NCI-H2081 (cell line): Measurements from ENCODE around the gene ZBED2.
A peak's percentile ranks its signal among the peaks of the same experiment; 100 is the strongest.
"Not testable (repeated sequence)": the region's sequence is repeated elsewhere in the genome, so short reads cannot be mapped to it uniquely, and the experiment has no call there.

Experiments
- DNase-seq, 2 experiments: peaks; one replicate each; lab custom pipeline; 2025; lab: John Stamatoyannopoulos, UW

Gene ZBED2, protein sequence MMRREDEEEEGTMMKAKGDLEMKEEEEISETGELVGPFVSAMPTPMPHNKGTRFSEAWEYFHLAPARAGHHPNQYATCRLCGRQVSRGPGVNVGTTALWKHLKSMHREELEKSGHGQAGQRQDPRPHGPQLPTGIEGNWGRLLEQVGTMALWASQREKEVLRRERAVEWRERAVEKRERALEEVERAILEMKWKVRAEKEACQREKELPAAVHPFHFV

DNA sequence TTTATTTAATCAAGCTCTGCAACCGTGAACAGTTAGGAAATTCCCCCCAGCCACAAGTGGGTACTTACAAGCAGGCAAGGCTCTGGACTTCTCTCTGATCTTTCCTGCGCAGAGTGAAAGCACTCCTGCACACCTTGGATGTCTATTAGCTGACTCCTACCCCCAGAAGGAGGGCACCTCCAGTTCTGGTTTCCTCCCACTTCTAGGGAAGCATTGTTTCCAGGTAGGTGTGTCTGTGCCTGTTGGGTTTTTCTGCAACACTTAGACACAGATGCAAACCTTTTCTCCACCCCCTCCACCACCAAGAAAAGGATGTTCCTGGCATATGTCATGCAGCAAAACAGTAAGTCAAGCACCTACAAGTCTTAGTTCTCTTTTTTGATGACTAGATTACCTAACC is at the start of gene ZBED2:
Gene ZBED2 (minus strand): TSS at position 115 of the 400 bp plus-strand sequence. CDS start 1,145 bp downstream, outside the sequence.
- no peak for DNase-seq

DNA sequence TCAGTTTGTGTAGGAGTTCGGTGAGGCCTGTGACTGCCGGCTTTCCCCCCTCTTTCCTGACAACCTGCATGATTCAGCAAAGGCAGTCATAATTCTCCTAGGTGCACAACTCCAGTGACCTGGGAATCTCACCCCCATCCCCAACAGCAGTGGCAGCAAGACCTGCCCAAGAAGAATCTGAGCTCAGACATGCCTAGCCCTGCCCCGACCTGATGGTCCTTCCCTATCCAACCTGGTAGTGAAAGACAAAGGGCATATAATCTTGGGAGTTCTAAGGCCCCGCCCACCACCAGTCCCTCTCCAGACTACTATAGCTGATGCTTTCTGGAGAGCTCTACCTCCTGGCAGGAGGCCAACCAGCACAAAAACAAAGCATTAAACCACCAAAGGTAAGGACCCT is 44.2 kb upstream of the ZBED2 start:
- DNase-seq: no peak

GRCh38 chr3:111636366-111636885 is 41.3 kb upstream of the ZBED2 start:
- peak in 1 of 2 experiments; percentile 7 for DNase-seq

DNA sequence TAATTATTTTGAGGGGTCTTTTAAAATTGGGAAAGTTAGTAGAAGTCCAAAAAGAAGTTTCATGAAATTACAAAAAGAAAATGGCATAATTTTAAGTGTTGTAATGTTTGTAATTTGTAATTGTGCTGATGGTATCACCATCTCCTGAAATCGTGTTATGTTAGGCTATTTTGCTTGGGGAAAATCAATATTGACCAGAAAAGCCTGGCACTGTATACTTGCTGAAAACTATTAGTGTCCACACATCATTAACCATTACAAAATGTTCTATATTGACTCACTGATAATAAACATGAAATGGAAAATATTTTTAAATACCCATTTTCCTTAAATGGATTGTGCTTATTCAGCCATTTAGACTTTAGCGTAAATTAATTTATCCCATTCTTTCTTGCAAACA is 40.3 kb upstream of the ZBED2 start:
- no peak for DNase-seq

GRCh38 chr3:111630638-111631037 is 35.5 kb upstream of the ZBED2 start:
- DNase-seq: not testable (repeated sequence)

- DNase-seq: not testable (repeated sequence)
Observed at GRCh38 chr3:111629018-111629417, 33.9 kb upstream of the ZBED2 start.

- no peak for DNase-seq
Observed at GRCh38 chr3:111627092-111627491, 31.9 kb upstream of the ZBED2 start.

DNA sequence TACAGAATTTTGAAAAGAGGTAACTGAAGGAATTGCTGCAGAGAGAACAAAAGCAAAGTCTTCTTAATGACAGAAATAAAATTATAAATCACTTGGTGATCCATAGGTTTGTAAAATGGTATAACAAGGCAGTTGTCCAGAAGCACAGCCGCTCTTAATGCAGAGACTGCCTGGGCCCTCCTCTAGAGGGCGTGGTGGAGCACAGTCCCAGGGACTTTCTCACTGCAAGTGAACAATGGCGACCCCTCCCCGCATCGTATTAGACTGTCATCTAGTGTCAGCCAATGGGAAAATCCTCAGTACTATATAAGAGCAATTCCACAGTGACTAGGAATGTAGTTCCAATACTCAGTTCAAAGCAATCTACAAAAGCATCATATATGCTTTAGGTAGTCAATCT is 26.4 kb upstream of the ZBED2 start:
- DNase-seq: peak in 1 of 2 experiments; percentile 19

GRCh38 chr3:111619833-111620232 is 24.7 kb upstream of the ZBED2 start:
- no peak for DNase-seq

GRCh38 chr3:111618945-111619344 is 23.8 kb upstream of the ZBED2 start:
- DNase-seq: no peak

DNA sequence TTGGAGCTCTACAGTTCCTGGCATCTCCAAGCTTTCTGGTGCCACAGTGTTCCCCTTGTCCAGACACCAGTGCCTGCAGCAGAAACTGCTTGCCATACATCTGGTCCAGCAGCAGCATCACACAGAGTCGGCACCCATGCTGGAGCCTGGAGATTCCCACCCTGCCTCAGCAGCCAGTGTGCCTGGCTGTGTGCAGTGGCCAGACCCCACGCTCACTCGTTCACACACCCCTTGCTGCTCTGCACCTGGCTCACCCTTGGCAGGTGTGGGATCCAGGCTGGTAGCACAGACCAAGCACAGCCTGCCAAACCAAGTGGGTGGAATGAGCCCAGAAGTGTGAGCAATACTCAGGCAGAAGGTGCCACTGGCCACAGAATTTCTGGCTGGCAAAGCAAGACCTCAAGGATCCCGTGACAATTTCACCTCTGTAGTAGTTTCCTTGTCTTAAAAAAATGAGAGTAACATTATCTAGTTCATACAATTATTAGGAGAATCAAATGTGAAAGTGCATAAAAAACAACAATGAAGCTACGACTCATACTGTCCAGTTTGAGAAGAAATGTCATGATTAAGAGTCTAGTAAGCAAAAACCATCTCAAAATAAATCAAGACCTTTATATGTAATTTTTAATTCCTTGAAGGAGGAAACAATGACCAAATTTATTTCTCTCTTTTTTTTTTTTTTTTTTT is 22.9 kb upstream of the ZBED2 start:
- no peak for DNase-seq

- DNase-seq: no peak
Observed at GRCh38 chr3:111617406-111617805, 22.3 kb upstream of the ZBED2 start.

- DNase-seq: no peak
Observed at GRCh38 chr3:111616417-111617105, 21.4 kb upstream of the ZBED2 start.

- no peak for DNase-seq
Observed at GRCh38 chr3:111615880-111616279, 20.7 kb upstream of the ZBED2 start.

DNA sequence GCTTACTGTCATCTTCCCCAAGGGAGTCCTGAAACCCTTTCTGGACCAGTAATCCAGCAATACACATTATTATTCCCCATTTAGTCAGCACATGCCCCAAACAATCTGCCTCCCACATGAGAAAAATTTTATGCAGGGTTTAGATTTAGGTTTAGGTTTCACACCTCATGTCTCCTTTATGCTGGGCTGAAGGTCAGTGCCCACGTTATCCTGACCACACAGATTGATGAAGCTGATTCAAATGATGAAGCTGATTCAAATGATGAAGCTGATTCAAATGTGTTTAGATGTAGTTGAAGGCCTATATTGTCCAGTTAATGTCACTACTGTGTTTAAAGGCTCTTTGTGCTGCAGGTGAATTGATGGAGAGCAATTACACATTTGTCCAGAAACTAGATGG is 18.1 kb upstream of the ZBED2 start:
- DNase-seq: no peak

GRCh38 chr3:111610612-111611054 is 15.5 kb upstream of the ZBED2 start:
- no peak for DNase-seq

- DNase-seq: no peak
Observed at GRCh38 chr3:111610189-111610588, 15.0 kb upstream of the ZBED2 start.

DNA sequence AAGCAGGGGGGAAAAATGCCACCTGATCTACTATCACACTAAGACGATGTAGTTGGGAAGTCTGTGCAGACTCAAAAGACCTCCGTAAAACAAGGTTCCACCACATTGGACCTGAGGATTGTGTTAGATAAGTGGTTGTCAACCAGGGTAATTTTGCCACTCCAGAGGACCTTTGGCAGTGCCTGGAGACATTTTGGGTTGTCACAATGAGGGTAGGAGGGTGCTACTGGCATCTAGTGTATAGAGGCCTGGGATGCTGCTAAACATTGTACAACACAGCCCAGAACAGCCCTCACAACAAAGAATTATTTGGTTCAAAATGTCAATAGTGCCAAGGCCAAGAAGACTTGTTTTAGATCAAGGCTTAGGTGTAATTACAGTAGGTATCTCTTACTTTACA is 14.6 kb upstream of the ZBED2 start:
- no peak for DNase-seq

DNA sequence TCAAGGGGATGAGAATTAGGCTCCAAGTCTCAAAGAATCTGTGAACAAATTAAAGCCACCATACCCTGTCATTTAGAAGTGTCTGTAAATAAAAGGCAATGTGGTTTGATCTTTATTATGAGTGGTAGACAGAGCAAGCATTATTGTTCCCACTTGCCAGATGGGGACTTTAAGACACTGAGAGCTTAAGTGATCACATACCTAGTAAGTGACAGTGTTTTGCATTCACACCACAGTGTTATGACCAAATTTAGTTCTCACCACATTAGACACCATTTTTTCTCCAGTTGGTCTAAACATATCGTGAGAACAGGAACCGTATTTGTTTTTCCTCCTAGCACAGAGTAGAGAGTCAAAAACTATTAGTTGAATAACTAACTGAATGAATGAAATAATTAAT is 13.2 kb upstream of the ZBED2 start:
- no peak for DNase-seq

DNA sequence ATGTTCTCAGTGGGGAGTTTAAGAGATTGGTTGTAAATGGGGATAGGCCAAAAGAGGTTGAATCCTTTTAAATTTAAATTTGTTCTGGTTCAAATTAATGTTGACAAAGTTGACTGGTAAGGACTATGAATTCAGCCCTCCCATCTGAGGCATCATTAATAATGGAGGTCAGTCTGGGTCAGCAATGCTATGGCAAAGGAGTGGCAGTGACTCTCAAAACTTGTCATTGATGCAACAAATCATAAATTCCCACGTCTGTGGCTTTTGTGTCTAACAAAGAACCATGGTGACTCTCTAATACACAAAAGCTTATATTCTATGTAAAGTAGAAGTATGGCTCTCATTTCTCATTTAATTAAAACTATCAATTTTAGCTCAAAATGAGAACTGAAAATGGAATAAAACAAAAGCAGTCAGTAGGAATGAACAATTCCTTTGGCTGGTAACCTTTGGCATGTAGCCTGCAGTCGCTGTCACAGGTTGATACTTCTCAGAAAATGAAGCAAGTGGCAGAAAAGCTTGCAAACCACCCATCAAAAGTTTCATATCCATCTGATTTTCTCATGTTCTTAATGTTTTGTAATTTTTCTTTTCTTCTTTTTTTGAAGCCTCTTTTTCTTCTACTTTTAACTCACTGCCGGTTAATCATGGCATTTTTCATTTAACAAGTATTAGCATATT is 12.2 kb upstream of the ZBED2 start:
- DNase-seq: no peak

GRCh38 chr3:111605493-111605892 is 10.3 kb upstream of the ZBED2 start:
- DNase-seq: no peak

DNA sequence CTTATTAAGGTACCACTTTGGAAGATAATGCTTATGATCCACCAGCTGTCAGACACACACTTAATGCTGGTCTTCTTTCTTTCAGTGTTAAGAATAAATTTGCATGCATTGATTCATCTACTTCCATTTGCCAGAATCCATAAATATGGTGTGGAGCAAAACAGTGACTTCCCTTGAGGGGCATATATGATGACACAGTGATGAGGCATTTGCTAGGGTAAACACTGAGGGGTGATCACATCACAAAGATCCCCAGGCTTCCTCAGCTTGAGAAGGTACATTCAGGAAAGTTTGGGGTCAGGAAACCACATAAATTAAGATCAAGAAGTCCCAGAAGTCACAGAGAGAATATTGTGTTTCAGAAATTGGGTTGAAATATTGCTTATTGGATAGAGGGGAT is 9.9 kb upstream of the ZBED2 start:
- no peak for DNase-seq
